Measurements from ENCODE around the gene CEBPB.
"Not testable (repeated sequence)": the region's sequence is repeated elsewhere in the genome, so short reads cannot be mapped to it uniquely, and the experiment has no call there.

Gene CEBPB

DNA sequence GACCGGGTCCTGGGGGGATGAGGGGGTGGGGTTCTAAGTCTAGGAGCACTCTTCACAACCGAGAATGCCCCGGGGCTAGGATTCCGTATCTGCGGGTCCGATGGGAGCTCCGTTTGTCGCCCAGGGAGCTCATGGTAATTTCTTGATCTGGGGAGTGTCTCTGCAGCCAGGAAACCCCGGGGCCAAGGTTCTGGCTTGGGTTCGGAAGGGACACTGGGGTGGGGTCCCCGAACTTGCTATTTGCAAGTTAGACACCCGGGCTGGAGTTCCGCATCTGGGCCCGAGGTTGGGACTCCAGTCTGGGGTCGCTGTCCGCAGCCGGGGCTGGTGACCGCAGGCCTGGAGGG lies 37.5 kb upstream of the CEBPB start:
- no peak for DNase-seq (ENCODE audit: low spot score)
- in situ Hi-C loops (cut with MboI; ENCODE audit: low sequenced_read_pairs, unreplicated experiment) = no loop called here
- TF ChIP-seq, protein P1, sequence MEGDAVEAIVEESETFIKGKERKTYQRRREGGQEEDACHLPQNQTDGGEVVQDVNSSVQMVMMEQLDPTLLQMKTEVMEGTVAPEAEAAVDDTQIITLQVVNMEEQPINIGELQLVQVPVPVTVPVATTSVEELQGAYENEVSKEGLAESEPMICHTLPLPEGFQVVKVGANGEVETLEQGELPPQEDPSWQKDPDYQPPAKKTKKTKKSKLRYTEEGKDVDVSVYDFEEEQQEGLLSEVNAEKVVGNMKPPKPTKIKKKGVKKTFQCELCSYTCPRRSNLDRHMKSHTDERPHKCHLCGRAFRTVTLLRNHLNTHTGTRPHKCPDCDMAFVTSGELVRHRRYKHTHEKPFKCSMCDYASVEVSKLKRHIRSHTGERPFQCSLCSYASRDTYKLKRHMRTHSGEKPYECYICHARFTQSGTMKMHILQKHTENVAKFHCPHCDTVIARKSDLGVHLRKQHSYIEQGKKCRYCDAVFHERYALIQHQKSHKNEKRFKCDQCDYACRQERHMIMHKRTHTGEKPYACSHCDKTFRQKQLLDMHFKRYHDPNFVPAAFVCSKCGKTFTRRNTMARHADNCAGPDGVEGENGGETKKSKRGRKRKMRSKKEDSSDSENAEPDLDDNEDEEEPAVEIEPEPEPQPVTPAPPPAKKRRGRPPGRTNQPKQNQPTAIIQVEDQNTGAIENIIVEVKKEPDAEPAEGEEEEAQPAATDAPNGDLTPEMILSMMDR (IDR thresholded peaks at IDR 0.05; ENCODE audit: borderline replicate concordance, control extremely low read depth, extremely low read depth, insufficient read depth, missing control alignments) = no peak

DNA sequence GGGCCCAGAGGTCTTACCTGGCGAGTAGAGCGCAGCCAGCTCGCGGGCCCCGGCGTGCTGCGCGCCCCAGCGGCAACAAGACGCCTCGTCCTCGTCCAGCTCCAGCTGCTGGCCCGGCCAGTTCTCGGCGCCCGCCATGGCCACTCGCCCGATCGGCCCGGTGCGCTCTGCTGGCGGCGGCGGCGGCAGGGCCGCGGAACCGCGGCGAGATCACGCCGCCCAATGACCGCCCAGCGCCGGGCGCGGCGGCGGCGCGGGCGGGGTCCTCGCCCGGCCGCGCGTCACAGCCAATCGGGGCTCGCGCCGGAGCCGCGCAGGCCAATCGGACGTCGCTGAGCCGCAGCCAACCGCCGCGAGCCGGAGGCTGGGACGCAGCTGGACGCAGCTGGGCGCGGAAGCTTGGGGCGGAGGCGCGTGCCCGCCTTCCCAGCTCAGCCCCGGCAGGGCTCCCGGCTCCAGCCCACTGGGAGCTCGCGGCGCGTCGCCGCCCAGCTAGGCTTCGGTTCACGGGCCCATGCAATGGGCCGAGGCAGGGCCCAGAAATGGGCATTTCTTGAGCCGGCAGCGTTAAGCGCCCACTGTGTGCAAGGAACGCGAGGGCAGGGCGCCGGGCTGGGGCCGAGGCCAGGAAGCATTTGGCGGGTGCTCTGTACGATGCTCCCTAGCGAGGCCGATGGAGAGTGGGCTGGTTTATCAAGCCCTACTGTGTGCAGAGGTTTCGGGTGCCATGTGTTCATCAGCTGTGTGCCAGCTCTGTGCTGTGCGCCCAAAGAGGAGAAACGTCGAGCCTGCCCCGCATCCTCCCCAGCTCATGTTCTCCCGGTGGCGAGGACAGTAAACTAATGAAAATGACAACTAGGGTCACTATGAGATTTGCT lies 36.9 kb upstream of the CEBPB start, which contains the start of gene PEDS1:
TSS of gene PEDS1 (minus strand) at position 224 of the 878 bp plus-strand sequence. CDS start at position 138, 86 bp downstream.
- DNase-seq (ENCODE audit: low spot score) = peak; percentile 99
- TF ChIP-seq, protein P1 (IDR thresholded peaks at IDR 0.05; ENCODE audit: borderline replicate concordance, control extremely low read depth, extremely low read depth, insufficient read depth, missing control alignments) = no peak
- in situ Hi-C loops (cut with MboI; ENCODE audit: low sequenced_read_pairs, unreplicated experiment) = no loop called here

DNA sequence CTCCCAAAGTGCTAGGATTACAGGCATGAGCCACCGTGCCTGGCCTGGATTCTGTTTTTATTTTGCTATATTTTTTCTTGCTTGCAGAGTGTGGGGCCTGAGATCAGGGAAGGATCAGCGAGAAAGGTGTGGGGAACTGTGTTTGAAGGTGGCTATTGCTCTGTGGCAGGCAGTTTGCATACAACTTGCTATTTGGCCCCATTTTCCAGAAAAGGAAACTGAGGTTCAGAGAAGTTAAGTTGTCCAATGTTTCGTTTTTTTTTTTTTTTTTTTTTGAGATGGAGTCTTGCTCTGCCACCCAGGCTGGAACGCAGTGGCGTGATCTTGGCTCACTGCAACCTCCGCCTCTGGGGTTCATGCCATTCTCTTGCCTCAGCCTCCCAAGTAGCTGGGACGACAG lies 29.1 kb upstream of the CEBPB start:
- DNase-seq (ENCODE audit: low spot score) = not testable (repeated sequence)
- in situ Hi-C loops (cut with MboI; ENCODE audit: low sequenced_read_pairs, unreplicated experiment) = loop anchor here (10.0 kb wide), 1 partner anchor 197 kb away; no protein-coding TSS in a partner anchor

DNA sequence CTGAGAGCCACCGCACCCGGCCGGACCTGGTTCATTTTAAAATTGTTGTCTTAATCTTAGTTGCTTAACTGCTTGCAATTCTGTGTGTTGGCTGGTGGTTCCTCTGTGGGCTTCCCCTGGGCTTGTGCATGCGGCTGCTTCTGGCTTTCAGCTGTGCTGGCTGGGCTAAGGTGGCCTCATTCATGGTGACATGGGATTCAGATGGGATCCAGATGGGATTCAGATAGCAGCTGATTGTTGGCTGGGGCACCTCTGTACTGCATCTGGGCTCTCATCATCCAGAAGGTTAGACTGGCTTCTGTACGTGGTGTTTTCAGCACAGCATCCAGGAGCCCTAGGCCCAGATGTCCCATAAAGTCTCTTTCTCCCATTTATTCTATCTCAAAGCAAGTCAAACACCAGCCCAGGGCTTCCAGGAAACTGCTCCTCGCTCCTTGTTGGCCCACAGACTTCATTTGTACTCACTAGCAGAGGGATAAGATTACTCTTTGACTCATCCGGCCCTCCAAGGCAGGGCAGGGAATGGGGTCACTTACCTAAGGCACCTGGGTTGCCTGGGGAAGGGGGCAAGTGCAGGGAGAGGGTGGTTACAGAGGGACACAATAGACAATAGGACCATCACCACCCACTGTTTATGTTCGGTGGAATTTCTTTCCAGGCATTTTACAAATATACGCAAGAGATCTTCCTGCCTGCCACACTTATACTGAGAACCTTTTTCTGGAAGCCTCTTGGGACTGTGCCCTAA lies 26.9 kb upstream of the CEBPB start:
- TF ChIP-seq, protein P1 (IDR thresholded peaks at IDR 0.05; ENCODE audit: borderline replicate concordance, control extremely low read depth, extremely low read depth, insufficient read depth, missing control alignments) = no peak
- DNase-seq (ENCODE audit: low spot score) = no peak
- in situ Hi-C loops (cut with MboI; ENCODE audit: low sequenced_read_pairs, unreplicated experiment) = loop anchor here (10.0 kb wide), 1 partner anchor 199 kb away; no protein-coding TSS in a partner anchor

DNA sequence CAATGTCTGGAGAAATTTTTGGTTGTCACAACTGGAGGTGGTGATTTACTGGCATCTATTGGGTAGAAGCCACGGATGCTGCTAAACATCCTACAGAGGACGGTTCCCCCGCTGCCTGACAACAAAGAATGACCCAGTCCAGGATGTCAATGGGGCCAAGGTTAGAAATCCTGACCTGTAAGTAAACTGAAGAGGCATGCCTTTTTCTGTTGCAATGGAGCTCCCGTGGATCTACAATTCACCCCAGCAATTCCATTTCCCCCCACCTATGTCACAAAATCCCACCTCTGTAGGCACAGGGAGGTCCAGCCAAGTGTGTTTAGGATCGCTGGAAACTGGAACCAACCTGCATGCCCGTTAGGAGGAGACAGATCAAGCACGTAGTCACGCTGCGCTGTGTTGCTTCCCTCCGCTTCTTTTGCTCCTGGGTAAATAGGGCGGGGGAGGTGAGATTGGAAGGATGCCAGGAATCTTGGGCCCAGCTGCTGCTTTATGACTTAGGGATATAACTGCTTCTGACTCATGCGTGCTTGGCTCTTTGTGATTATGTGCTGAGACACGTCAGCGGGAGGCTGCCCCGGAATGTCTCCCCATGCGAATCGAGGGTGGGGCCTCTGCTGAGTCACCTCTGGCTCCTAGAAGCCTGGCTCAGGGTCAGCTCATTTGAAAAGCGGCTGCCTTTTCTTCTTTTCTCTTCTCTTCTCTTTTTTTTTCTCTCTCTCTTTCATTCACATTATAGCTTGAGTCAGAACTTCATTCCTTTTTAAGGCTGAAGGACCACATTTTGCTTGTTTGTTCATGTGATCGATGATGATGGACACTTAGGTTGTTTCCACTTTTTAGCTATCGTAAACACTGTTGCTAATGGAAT lies 24.7 kb upstream of the CEBPB start:
- in situ Hi-C loops (cut with MboI; ENCODE audit: low sequenced_read_pairs, unreplicated experiment) = loop anchor here (10.0 kb wide), 1 partner anchor 201 kb away; no protein-coding TSS in a partner anchor
- DNase-seq (ENCODE audit: low spot score) = peak; percentile 91
- TF ChIP-seq, protein P1 (IDR thresholded peaks at IDR 0.05; ENCODE audit: borderline replicate concordance, control extremely low read depth, extremely low read depth, insufficient read depth, missing control alignments) = no peak

DNA sequence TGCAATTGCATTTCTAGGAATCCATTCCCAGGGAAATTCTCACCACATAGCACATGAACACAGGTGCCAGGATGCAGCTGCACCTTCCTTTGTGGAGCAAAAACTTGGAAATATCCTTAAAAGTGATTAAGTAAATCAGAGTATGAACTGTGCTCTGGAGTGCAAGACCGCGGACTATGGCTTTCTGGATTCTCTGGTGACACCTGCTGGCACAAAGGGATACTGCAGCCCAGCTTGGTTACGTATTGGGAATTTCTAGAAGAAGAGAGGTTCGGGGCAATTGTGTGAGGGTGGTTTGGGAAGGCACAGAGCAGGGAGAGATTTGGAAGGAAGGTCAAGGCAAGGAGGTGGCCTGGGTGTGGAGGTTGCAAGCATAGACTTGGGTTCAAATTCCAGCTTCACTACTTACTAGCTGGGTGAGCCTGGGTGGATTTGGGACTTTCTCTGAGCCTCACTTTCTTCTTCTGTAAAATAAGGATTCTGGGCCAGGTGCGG lies 21.3 kb upstream of the CEBPB start:
- DNase-seq (ENCODE audit: low spot score) = peak; percentile 75
- in situ Hi-C loops (cut with MboI; ENCODE audit: low sequenced_read_pairs, unreplicated experiment) = loop anchor here (10.0 kb wide), 1 partner anchor 205 kb away; no protein-coding TSS in a partner anchor
- TF ChIP-seq, protein P1 (IDR thresholded peaks at IDR 0.05; ENCODE audit: borderline replicate concordance, control extremely low read depth, extremely low read depth, insufficient read depth, missing control alignments) = peak; percentile 87

Data from GM13976 (cell line).